Upper lobe of left lung (tissue), 4 donors: Measurements from ENCODE around the gene TENM4.

ENCODE experiments used
- EP300 ChIP-seq, 4 donors: sonication (generic); formaldehyde crosslinking; IDR thresholded peaks; one replicate each; pipeline ENCODE4 v1.5.1; 2017; ENCODE audit warnings: antibody characterized with exemption in 4 of 4, control low read depth in 2 of 4
- POLR2A ChIP-seq, 4 donors: fragments of 450-650 bp; IDR thresholded peaks; one replicate each; pipeline ENCODE4 v1.5.1; 2016 to 2017; ENCODE audit warnings: antibody characterized with exemption in 4 of 4, mild to moderate bottlenecking in 2 of 4
- POLR2AphosphoS5 ChIP-seq, 2 donors: sonication (generic); formaldehyde crosslinking; IDR thresholded peaks; one replicate each; pipeline ENCODE4 v1.5.1; 2017; ENCODE audit warnings: antibody characterized with exemption in 2 of 2
- TF ChIP-seq, protein P1 (sequence below), 6 experiments: fragments of 450-650 bp in 4 of 6; fragments of 200-600 bp in 2 of 6; sonication (generic) in 2 of 6; IDR thresholded peaks; one replicate each; pipeline ENCODE4 v1.5.1; 2016 to 2019; ENCODE audit warnings: antibody characterized with exemption in 6 of 6

DNA sequence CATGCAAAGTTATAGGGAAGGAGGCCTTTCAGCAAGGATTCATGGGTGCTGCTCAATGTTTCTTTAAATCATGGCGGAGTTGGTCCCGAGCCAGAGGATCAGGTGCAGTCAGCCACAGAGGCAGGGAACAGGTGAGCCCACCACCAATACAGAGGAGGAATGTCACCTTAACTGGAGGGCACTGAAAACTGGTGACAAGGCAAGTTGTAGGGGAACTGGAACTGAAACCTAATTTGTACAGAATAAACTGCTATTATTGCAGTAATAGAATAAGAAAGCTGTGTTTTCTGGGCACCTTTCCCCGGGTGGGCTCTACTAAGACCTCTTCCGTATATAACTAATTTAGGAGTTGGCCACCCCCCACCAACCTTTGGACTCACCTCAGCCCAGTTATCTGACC is 570.2 kb downstream of the TENM4 start:
- TF ChIP-seq POLR2A (IDR thresholded peaks at IDR 0.05) (no peak), POLR2AphosphoS5 (IDR thresholded peaks at IDR 0.05) (no peak), EP300 (IDR thresholded peaks at IDR 0.05) (no peak)
- TF ChIP-seq, protein P1, sequence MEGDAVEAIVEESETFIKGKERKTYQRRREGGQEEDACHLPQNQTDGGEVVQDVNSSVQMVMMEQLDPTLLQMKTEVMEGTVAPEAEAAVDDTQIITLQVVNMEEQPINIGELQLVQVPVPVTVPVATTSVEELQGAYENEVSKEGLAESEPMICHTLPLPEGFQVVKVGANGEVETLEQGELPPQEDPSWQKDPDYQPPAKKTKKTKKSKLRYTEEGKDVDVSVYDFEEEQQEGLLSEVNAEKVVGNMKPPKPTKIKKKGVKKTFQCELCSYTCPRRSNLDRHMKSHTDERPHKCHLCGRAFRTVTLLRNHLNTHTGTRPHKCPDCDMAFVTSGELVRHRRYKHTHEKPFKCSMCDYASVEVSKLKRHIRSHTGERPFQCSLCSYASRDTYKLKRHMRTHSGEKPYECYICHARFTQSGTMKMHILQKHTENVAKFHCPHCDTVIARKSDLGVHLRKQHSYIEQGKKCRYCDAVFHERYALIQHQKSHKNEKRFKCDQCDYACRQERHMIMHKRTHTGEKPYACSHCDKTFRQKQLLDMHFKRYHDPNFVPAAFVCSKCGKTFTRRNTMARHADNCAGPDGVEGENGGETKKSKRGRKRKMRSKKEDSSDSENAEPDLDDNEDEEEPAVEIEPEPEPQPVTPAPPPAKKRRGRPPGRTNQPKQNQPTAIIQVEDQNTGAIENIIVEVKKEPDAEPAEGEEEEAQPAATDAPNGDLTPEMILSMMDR (IDR thresholded peaks at IDR 0.05): no peak
